OCI-LY7 (cell line): Measurements from ENCODE around the gene ADPRS.

ENCODE experiments used
- CTCF ChIP-seq: fragments of 200-600 bp; sonication (generic); conservative IDR thresholded peaks from 2 replicates; pipeline ENCODE4 v1.5.1; 2014; ENCODE audit warnings: mild to moderate bottlenecking, antibody characterized with exemption, low read length, moderate library complexity, mixed read lengths
- EZH2phosphoT487 ChIP-seq: fragments of 200-600 bp; sonication (generic); IDR thresholded peaks from 2 replicates; pipeline ENCODE4 v1.6.1; 2018; ENCODE audit warnings: low read depth, borderline replicate concordance, mild to moderate bottlenecking, mixed run types, antibody characterized with exemption, low read length, moderate library complexity, mixed read lengths

GRCh38 chr1:36125129-36125991, 36.7 kb downstream of the ADPRS start, which contains the start of gene COL8A2:
- no peak for TF ChIP-seq CTCF
- TF ChIP-seq EZH2phosphoT487 = no peak
